Fibroblast of lung (primary cell): ENCODE results near the gene PALM2AKAP2. TPM values are rescaled to one million over a fixed set of nuclear protein-coding genes. Genes with fewer than 3 reads are reported as not detected.

Source experiments
- DNase-seq, 2 donors: peaks; one replicate each; pipeline versions ENCODE4 v3.0.0 to v3.0.0-alpha.2; 2010; ENCODE audit warnings: low read depth in 2 of 2
- H2AFZ ChIP-seq: 2 replicates; pipeline ENCODE4 v1.5.1; 2012; ENCODE audit warnings: low read length, control low read depth, inconsistent platforms
- H3K27ac ChIP-seq: 2 replicates; pipeline ENCODE4 v1.5.1; 2011; ENCODE audit warnings: low read length, control low read depth; ENCODE audit not compliant: insufficient read depth
- H3K27me3 ChIP-seq: 2 replicates; pipeline ENCODE4 v1.5.1; 2011; ENCODE audit warnings: mild to moderate bottlenecking, low read length; ENCODE audit not compliant: control insufficient read depth, insufficient read depth
- H3K36me3 ChIP-seq: 2 replicates; pipeline ENCODE4 v1.5.1; 2011; ENCODE audit warnings: low read length; ENCODE audit not compliant: control insufficient read depth, insufficient read depth
- H3K4me1 ChIP-seq: 2 replicates; pipeline ENCODE4 v1.5.1; 2011; ENCODE audit warnings: low read length; ENCODE audit not compliant: control insufficient read depth, insufficient read depth; ENCODE audit errors: extremely low read depth
- H3K4me2 ChIP-seq: 2 replicates; pipeline ENCODE4 v1.5.1; 2011; ENCODE audit warnings: low read length, control low read depth; ENCODE audit not compliant: insufficient read depth; ENCODE audit errors: extremely low read depth
- H3K4me3 ChIP-seq, 4 experiments: fragments of 200-600 bp in 1 of 4; sonication (generic) in 1 of 4; replicated peaks in 1 of 4; 2 replicates each; pipeline ENCODE4 v1.5.1; 2011 to 2016; ENCODE audit warnings: low read length in 4 of 4, low read depth in 3 of 4, mild to moderate bottlenecking in 3 of 4, control low read depth in 2 of 4, inconsistent platforms in 1 of 4, mixed read lengths in 1 of 4; ENCODE audit not compliant: insufficient read depth in 1 of 4; ENCODE audit errors: control extremely low read depth in 1 of 4
- H3K79me2 ChIP-seq: 2 replicates; pipeline ENCODE4 v1.5.1; 2012; ENCODE audit warnings: mild to moderate bottlenecking, low read length, inconsistent platforms; ENCODE audit not compliant: control insufficient read depth, insufficient read depth
- H3K9ac ChIP-seq: 2 replicates; pipeline ENCODE4 v1.5.1; 2011; ENCODE audit warnings: mild to moderate bottlenecking, low read length, control low read depth; ENCODE audit not compliant: insufficient read depth
- H3K9me3 ChIP-seq: 2 replicates; pipeline ENCODE4 v1.5.1; 2012; ENCODE audit warnings: low read depth, low read length; ENCODE audit not compliant: control insufficient read depth, insufficient read depth
- H4K20me1 ChIP-seq: 2 replicates; pipeline ENCODE4 v1.5.1; 2011; ENCODE audit warnings: low read length; ENCODE audit not compliant: control insufficient read depth, insufficient read depth; ENCODE audit errors: extremely low read depth
- EZH2 ChIP-seq: IDR thresholded peaks from 2 replicates; pipeline ENCODE4 v1.5.1; 2012; ENCODE audit warnings: low read length, control low read depth, mild to moderate bottlenecking; ENCODE audit errors: missing control alignments
- polyA plus RNA-seq, 2 donors: library from polyadenylated mRNA; depleted of rRNA in 1 of 2; stranded (reverse) in 1 of 2; unstranded in 1 of 2; fragments of >200 nt; gene quantifications; 2 replicates each; pipeline ENCODE4 v1.2.1, GENCODE V29; 2011 to 2012; ENCODE audit warnings: missing spikeins in 1 of 2
- total RNA-seq: library from RNA; depleted of rRNA; stranded (reverse); fragments of >200 nt; gene quantifications from 2 replicates; pipeline ENCODE4 v1.2.1, GENCODE V29; 2014
- TF ChIP-seq, protein P1 (sequence below), 2 donors: IDR thresholded peaks in 1 of 2; conservative IDR thresholded peaks in 1 of 2; 1 replicate in 1 of 2; 2 replicates in 1 of 2; pipeline ENCODE4 v1.5.1; 2011 to 2012; ENCODE audit warnings: low read length in 2 of 2, control low read depth in 1 of 2, inconsistent platforms in 1 of 2, low read depth in 1 of 2, mild to moderate bottlenecking in 1 of 2

Gene PALM2AKAP2
- total and polyA plus RNA-seq, 2 donors (not counting 1 experiment from before 2014, with no cell fraction given), result 7.7 to 9.9 TPM

DNA sequence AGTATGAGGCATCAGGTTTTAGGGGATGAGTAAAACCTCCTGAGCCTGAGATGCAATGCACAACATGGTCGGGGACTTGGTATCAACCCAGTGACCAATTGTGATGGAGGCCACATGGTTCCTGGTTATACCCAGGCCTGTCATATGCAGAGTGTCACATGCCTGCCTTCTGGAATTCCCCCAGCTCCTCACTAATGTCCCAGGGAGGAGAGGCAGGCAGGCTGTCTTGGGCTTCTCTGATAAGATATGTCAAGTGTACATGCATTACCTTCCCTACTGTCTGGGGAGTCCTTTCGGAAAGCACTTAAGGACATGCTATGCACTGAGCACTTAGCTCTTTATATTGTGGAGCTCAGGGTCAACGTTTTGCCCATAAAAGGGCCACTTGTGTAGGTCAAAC is 14.2 kb upstream of the PALM2AKAP2 start:
- no peak overlapping the region for H3K9ac ChIP-seq
- no peak overlapping the region for H3K27ac ChIP-seq
- H3K27me3 ChIP-seq, result no peaks in the 10 kb centered on the region

DNA sequence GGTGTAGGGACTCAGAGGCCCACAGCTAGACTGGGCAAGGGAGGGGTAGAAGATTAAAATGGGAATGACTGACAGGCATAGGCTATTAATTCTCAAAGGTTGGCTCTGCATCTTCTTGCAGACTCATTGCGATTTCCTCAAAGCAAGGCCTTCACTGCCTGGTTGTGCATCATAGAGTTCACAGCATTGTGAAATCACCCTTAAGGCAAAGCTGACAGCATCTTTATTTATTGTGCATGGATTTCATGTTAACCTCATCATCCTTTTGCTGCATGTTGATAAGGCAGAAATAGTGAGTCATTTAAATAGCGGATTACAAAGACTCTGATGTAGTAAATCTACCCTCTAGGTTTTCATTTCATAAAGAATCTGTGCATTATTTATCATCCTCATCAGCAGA is 13.6 kb upstream of the PALM2AKAP2 start:
- Histone ChIP-seq H3K36me3 (no peaks in the 10 kb centered on the region), H3K9ac (no peak overlapping the region), H4K20me1 (no peaks in the 10 kb centered on the region), H3K27me3 (no peaks in the 10 kb centered on the region), H3K27ac (no peak overlapping the region), H2AFZ (no peak overlapping the region), H3K79me2 (no peaks in the 10 kb centered on the region), H3K4me1 (peaks cover 9% of the 10 kb centered on the region), H3K4me2 (no peak overlapping the region), H3K9me3 (no peaks in the 10 kb centered on the region), H3K4me3 (no peak overlapping the region)
- DNase-seq, result peak; percentile 91 to 95
- TF ChIP-seq, protein P1, sequence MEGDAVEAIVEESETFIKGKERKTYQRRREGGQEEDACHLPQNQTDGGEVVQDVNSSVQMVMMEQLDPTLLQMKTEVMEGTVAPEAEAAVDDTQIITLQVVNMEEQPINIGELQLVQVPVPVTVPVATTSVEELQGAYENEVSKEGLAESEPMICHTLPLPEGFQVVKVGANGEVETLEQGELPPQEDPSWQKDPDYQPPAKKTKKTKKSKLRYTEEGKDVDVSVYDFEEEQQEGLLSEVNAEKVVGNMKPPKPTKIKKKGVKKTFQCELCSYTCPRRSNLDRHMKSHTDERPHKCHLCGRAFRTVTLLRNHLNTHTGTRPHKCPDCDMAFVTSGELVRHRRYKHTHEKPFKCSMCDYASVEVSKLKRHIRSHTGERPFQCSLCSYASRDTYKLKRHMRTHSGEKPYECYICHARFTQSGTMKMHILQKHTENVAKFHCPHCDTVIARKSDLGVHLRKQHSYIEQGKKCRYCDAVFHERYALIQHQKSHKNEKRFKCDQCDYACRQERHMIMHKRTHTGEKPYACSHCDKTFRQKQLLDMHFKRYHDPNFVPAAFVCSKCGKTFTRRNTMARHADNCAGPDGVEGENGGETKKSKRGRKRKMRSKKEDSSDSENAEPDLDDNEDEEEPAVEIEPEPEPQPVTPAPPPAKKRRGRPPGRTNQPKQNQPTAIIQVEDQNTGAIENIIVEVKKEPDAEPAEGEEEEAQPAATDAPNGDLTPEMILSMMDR (conservative IDR thresholded peaks at IDR 0.05 in 1 of 2, IDR thresholded peaks at IDR 0.05 in 1 of 2; ENCODE audit: low read depth in 1 of 2, low read length in 2 of 2), result no peak
- TF ChIP-seq EZH2, result no peak

More for the DNA sequence above, 14.2 kb upstream of the PALM2AKAP2 start:
- Histone ChIP-seq H2AFZ (no peak overlapping the region), H3K4me3 (no peak overlapping the region), H3K9me3 (no peaks in the 10 kb centered on the region), H4K20me1 (no peaks in the 10 kb centered on the region), H3K79me2 (no peaks in the 10 kb centered on the region), H3K4me1 (peaks cover 6% of the 10 kb centered on the region), H3K36me3 (no peaks in the 10 kb centered on the region), H3K4me2 (no peak overlapping the region)
- TF ChIP-seq EZH2, result no peak
- no peak for DNase-seq

DNA sequence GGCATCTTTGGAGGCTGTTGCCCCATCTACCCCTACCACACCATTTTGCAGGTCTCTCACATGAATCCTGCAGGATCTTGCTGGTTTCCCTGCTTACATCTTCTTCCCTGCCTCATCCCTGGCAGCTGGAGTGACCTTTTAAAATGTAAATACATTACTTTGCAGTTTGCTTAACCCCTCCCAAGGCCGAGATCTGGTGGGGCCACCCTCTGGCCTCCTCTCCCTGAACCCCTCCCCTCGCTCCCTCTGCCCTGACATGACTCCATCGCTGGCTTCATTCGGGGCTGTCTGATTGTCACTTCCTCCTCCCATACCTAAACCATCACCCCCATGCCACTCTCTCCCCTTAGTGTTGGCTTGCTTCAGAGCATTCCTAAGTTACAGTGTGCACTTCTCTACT is 12.6 kb upstream of the PALM2AKAP2 start:
- no peak overlapping the region for H3K9ac ChIP-seq
- no peak overlapping the region for H3K4me3 ChIP-seq
- no peaks in the 10 kb centered on the region for H3K36me3 ChIP-seq
- peaks cover 11% of the 10 kb centered on the region for H3K4me1 ChIP-seq
- no peak overlapping the region for H3K27ac ChIP-seq
- H3K79me2 ChIP-seq, result no peaks in the 10 kb centered on the region
- TF ChIP-seq, protein P1 (conservative IDR thresholded peaks at IDR 0.05 in 1 of 2, IDR thresholded peaks at IDR 0.05 in 1 of 2; ENCODE audit: low read depth in 1 of 2, low read length in 2 of 2), result no peak
- TF ChIP-seq EZH2, result no peak
- no peaks in the 10 kb centered on the region for H3K9me3 ChIP-seq
- no peaks in the 10 kb centered on the region for H4K20me1 ChIP-seq
- no peak overlapping the region for H3K4me2 ChIP-seq
- no peak overlapping the region for H2AFZ ChIP-seq
- no peak for DNase-seq
- no peaks in the 10 kb centered on the region for H3K27me3 ChIP-seq
